Mucosa of descending colon (tissue), 3 donors: ENCODE data around the gene PBX2. TPM values are rescaled to one million over a fixed set of nuclear protein-coding genes. Genes with fewer than 3 reads are reported as not detected.
"Not testable (repeated sequence)": the region's sequence is repeated elsewhere in the genome, so short reads cannot be mapped to it uniquely, and the experiment has no call there.

Experiments
- ATAC-seq: fragments of 200-7000 bp; cut with Tn5 transposase; one replicate; pipeline ENCODE4 v1.9.1; 2020; ENCODE audit warnings: mild to moderate bottlenecking, moderate library complexity
- DNase-seq, 3 donors: peaks; one replicate each; pipeline ENCODE4 v3.0.0-alpha.2; 2020
- H3K36me3 ChIP-seq: fragments of 200-600 bp; one replicate; pipeline ENCODE4 v1.8.0; 2021; ENCODE audit warnings: low read depth, mild to moderate bottlenecking
- H3K4me1 ChIP-seq: fragments of 200-600 bp; one replicate; pipeline ENCODE4 v1.8.0; 2021; ENCODE audit warnings: low read depth, mild to moderate bottlenecking
- H3K4me3 ChIP-seq: fragments of 200-600 bp; one replicate; pipeline ENCODE4 v1.8.0; 2021; ENCODE audit warnings: mild to moderate bottlenecking
- H3K9me3 ChIP-seq: fragments of 200-600 bp; one replicate; pipeline ENCODE4 v1.8.0; 2021; ENCODE audit warnings: mild to moderate bottlenecking
- intact Hi-C, 2 donors: fragments of 100-400 bp; cut with DNase I in 1 of 2; cut with micrococcal nuclease in 1 of 2; formaldehyde crosslinking; loops; one replicate each; pipeline versions ENCODE4 v1.11.0 to v1.11.1; 2022; cut with DNase I, micrococcal nuclease
- total RNA-seq, 3 donors: library from RNA; stranded (reverse); fragmentation: NEBNext Ultra II Directional in 2 of 3; extraction: Animal tissue kit (Norgen Biotek cat#: 25700) in 2 of 3; gene quantifications; one replicate each; pipeline versions ENCODE4 v1.2.1 to v1.2.4, GENCODE V29; 2021 to 2023
- TF ChIP-seq, protein P1 (sequence below): fragments of 200-600 bp; IDR thresholded peaks from one replicate; pipeline ENCODE4 v1.8.0; 2022; ENCODE audit warnings: antibody characterized with exemption, mild to moderate bottlenecking
- donor health status: DM: no; HTN: no; CAD: no; lungs with moderate emphysema.
- donor health status: DM: no; HTN: no; CAD: no.
- donor health status: DM: no; HTN: yes; CAD: no.

Gene PBX2
- total RNA-seq, 3 donors from 2014 or later: 49.4 to 97.7 (median 53.9) TPM

DNA sequence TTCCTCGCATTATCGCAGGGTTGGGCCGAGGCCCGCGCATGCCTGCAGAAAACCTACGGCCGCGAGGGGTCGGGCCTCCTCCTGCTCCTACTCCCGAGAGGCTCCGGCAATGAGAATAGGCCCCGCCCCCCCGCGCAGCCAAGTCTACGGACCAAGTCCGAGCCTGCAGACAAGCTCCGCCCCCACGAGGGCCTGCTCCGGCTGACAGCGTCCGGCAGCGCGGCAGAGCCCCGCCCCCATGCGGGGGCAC lies 5.6 kb upstream of the PBX2 start:
- DNase-seq (peak; percentile 100), ATAC-seq (peak; percentile 90)
- no peaks in the 10 kb centered on the region for H3K9me3 ChIP-seq
- H3K36me3 ChIP-seq: peaks cover 5% of the 10 kb centered on the region
- peaks cover 20% of the 10 kb centered on the region for H3K4me1 ChIP-seq
- intact Hi-C loops: no loop called here
- peak overlapping the region; percentile 29 for H3K4me3 ChIP-seq
- TF ChIP-seq, protein P1, sequence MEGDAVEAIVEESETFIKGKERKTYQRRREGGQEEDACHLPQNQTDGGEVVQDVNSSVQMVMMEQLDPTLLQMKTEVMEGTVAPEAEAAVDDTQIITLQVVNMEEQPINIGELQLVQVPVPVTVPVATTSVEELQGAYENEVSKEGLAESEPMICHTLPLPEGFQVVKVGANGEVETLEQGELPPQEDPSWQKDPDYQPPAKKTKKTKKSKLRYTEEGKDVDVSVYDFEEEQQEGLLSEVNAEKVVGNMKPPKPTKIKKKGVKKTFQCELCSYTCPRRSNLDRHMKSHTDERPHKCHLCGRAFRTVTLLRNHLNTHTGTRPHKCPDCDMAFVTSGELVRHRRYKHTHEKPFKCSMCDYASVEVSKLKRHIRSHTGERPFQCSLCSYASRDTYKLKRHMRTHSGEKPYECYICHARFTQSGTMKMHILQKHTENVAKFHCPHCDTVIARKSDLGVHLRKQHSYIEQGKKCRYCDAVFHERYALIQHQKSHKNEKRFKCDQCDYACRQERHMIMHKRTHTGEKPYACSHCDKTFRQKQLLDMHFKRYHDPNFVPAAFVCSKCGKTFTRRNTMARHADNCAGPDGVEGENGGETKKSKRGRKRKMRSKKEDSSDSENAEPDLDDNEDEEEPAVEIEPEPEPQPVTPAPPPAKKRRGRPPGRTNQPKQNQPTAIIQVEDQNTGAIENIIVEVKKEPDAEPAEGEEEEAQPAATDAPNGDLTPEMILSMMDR: peak; percentile 63

DNA sequence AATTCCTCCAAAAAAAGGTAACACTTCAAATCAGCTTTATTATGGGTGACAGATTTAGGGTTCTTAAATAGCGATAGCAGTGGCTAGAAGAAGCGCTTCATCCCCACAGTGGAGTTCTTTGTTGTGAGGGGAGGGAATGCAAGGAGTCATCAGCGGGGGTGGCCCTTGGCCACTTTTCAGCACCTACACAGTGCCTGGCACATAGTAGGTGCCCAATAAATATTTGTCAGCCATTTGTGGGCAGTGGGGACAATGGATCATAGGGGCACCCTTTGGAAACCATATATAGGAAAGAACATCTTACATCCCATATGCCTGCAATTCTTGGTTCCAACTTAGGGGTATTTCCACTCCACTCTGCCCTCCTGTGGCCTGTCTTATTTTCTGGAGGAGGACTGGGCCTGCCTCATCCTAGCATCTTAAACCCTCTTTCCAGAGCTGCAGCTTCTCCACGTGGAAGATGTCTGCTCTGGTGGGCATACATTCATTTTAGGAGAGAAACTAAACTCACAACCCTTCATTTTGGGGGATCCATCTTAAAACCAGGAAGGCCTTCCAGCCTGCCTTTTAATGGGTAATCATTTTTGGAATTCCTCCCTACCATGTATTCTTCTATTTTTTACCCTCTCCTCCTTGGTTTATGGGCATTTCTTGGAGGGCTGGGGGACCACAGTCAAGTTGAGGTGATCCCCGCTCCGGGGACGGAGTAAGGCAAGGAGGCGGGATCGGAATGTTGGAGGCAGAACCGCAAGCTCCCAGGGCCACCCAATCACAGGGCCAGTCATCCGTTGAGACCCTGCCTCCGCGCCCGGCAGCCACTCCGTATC lies 5.0 kb upstream of the PBX2 start:
- intact Hi-C loops: no loop called here
- peaks cover 23% of the 10 kb centered on the region for H3K4me1 ChIP-seq
- H3K36me3 ChIP-seq: peaks cover 5% of the 10 kb centered on the region
- H3K9me3 ChIP-seq: no peaks in the 10 kb centered on the region
- H3K4me3 ChIP-seq: peak overlapping the region; percentile 29
- peak; percentile 8 for ATAC-seq
- DNase-seq: peak in 2 of 3 donors; percentile 48 to 73
- TF ChIP-seq, protein P1: no peak

DNA sequence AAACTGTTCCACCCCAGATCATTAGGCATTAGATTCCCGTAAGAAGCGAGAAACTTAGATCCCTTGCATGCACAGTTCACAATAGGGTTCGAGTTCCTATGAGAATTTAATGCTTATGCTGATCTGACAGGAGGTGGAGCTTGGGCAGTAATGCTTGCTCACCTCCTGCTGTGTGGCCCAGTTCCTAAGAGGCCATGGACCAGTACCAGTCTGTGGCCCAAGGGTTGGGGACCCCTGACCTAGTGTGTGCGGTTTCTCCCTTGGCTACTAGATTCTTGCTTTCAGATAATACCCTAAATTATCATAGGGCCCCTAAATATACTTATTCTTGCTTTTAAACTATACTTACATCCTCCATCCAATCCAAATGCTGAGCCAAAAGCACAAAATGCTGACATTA lies 4.4 kb upstream of the PBX2 start:
- DNase-seq (no peak), ATAC-seq (no peak)
- intact Hi-C loops: no loop called here
- Histone ChIP-seq H3K9me3 (no peaks in the 10 kb centered on the region), H3K36me3 (peaks cover 5% of the 10 kb centered on the region), H3K4me1 (peaks cover 23% of the 10 kb centered on the region), H3K4me3 (no peak overlapping the region)
- TF ChIP-seq, protein P1: no peak

DNA sequence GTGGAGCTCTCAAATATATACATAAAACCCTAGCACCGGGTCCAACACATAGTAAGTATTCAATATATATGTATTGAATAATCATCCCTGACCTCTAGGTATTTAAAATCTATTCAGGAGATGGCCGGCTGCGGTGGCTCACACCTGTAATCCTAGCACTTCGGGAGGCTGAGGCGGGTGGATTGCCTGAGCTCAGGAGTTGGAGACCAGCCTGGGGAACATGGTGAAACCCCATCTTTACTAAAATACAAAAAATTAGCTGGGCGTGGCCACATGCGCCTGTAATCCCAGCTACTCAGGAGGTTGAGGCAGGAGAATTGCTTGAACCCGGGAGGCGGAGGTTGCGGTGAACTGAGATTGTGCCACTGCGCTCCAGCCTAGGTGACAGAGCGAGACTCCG lies 3.1 kb upstream of the PBX2 start:
- H3K36me3 ChIP-seq, ATAC-seq, H3K9me3 ChIP-seq, H3K4me3 ChIP-seq, intact Hi-C loops, DNase-seq: not testable (repeated sequence)
- H3K4me1 ChIP-seq: peaks cover 28% of the 10 kb centered on the region

DNA sequence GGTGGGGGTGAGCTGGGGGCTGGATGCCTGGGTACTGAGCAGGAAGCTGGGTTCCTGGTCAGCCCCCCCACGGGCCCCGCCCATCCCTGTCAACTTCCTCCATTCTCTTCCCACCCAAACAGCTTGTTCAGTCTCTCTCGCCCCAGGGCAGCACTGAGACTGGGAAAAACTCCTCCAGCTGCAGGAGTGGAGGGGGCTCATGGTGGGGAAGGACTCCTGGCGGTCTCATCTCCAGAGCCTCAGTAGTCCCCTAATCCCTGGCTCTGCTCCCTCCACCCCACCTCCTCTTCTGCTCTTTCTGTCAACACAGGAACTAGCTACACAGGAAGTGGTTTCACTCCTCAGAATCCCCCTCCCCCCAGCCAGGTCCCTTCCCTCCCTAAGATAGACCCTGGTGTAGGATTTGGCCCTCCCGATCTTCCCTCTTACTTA lies 2.6 kb upstream of the PBX2 start, which contains the start of gene GPSM3:
GPSM3 (minus strand) TSS at position 36 of the 432 bp plus-strand sequence. CDS start 130 bp downstream, outside the sequence.
- peak; percentile 78 to 91 (median 82) for DNase-seq
- Histone ChIP-seq H3K9me3 (no peaks in the 10 kb centered on the region), H3K36me3 (peaks cover 5% of the 10 kb centered on the region), H3K4me1 (peaks cover 32% of the 10 kb centered on the region), H3K4me3 (no peak within 1 kb of the TSS)
- intact Hi-C loops: no loop called here
- TF ChIP-seq, protein P1: no peak
- ATAC-seq: no peak

DNA sequence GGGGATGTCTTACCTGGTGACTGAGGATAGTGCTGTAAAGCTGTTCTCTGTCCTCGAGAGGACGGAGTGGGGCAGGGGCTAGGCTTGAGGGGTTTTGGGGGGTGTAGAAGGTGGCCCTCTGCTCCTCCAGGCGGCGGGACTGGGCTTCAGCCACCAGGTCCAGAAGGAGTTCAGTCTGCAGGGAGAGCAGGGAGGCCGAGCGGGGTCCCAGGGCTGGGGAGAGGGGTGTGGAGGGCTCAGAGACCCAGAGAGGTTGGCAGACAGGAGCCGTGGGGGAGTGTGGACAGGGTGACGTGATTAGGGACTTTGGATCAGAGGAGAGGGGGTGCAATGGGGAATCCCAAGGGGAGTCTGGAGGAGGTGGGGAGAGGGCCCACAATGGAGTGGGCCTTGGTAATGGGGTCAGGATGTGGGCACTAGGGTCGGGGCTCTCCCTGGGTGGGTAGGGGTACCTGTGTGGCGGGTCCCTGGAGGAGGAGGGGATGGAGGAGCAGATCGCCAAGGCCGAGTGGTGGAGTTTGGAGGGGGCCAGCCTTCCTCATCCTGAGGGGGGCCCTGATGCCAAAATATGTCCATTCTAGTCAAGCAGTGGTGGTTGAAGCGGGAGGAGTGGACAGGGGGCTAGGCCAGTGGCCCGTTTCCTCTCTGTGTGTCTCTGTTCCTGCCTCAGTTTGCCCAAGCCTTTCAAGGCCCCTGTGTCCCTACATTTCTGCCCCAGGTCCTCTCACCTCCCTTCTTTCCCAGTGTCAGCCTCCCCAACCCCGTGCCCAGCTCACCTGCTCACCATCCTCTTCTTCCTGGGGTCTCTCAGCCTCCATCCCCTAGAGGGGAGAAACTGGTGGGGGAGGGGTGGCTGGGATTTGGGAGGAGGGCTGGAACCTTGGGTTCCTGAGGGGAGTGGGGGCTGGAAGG lies 1.9 kb upstream of the PBX2 start:
- Histone ChIP-seq H3K4me1 (peaks cover 31% of the 10 kb centered on the region), H3K4me3 (no peak overlapping the region), H3K9me3 (no peaks in the 10 kb centered on the region), H3K36me3 (peaks cover 5% of the 10 kb centered on the region)
- ATAC-seq (no peak), DNase-seq (peak in 2 of 3 donors; percentile 54 to 71)
- TF ChIP-seq, protein P1: no peak
- intact Hi-C loops: no loop called here
